H1 (cell line): ENCODE results near the gene GFOD1. TPM values are rescaled to one million over a fixed set of nuclear protein-coding genes. Genes with fewer than 3 reads are reported as not detected.

Experiments used
- CTCF ChIA-PET: fragments of 300-600 bp; sonication (Branson Sonifier 250); formaldehyde crosslinking; loops from one replicate; lab custom pipeline; 2021; ENCODE audit not compliant: partially characterized antibody; lab: Charles Lee
- POLR2A ChIA-PET: fragments of 300-600 bp; sonication (Branson Sonifier 250); formaldehyde crosslinking; loops from one replicate; lab custom pipeline; 2021; ENCODE audit warnings: inconsistent platforms; ENCODE audit not compliant: partially characterized antibody; lab: Charles Lee
- DNase-seq, 2 experiments: peaks; one replicate each; pipeline versions ENCODE4 v3.0.0 to v3.0.0-alpha.2; 2010 to 2022; ENCODE audit warnings: low spot score in 2 of 2, low read depth in 1 of 2, mixed read lengths in 1 of 2
- FAIRE-seq: peaks from 2 replicates; lab custom pipeline; 2011; peaks lifted over from hg19 to GRCh38; lab: Jason Lieb, UNC
- H2AFZ ChIP-seq: 2 replicates; pipeline ENCODE4 v1.8.1; 2012; ENCODE audit warnings: low read length, inconsistent platforms
- H2AK5ac ChIP-seq: 2 replicates; pipeline ENCODE4 v1.6.1; 2013; ENCODE audit warnings: low read depth, low read length
- H2BK120ac ChIP-seq: replicated peaks from 2 replicates; pipeline ENCODE3; 2013; ENCODE audit warnings: low read depth, low read length, inconsistent platforms
- H2BK12ac ChIP-seq: 2 replicates; pipeline ENCODE4 v1.6.1; 2013; ENCODE audit warnings: low read depth, low read length
- H2BK15ac ChIP-seq: 2 replicates; pipeline ENCODE4 v1.6.1; 2013; ENCODE audit warnings: low read length
- H2BK20ac ChIP-seq: 2 replicates; pipeline ENCODE4 v1.6.1; 2013; ENCODE audit warnings: low read length
- H2BK5ac ChIP-seq: 2 replicates; pipeline ENCODE4 v1.6.1; 2013; ENCODE audit warnings: low read depth, low read length
- H3K14ac ChIP-seq: 2 replicates; pipeline ENCODE4 v1.6.1; 2013; ENCODE audit warnings: inconsistent platforms; ENCODE audit not compliant: insufficient read length
- H3K18ac ChIP-seq: 2 replicates; pipeline ENCODE4 v1.6.1; 2013; ENCODE audit warnings: low read length; ENCODE audit errors: extremely low read depth
- H3K23ac ChIP-seq: 2 replicates; pipeline ENCODE4 v1.6.1; 2013; ENCODE audit warnings: inconsistent platforms; ENCODE audit not compliant: insufficient read length
- H3K23me2 ChIP-seq: 2 replicates; pipeline ENCODE4 v1.6.1; 2013; ENCODE audit warnings: low read depth, low read length
- H3K27ac ChIP-seq: 2 replicates; pipeline ENCODE4 v1.6.1; 2011; ENCODE audit warnings: low read depth, low read length, inconsistent platforms
- H3K27me3 ChIP-seq, 4 experiments: replicated peaks in 1 of 4; 1 replicate in 1 of 4; 2 replicates in 3 of 4; pipeline versions ENCODE4 v1.6.1 to v1.8.1; 2011 to 2013; ENCODE audit warnings: low read length in 3 of 4, mild to moderate bottlenecking in 3 of 4, inconsistent platforms in 2 of 4, mixed read lengths in 2 of 4, moderate library complexity in 1 of 4; ENCODE audit not compliant: control insufficient read depth in 3 of 4, insufficient read depth in 3 of 4; ENCODE audit errors: extremely low read depth in 1 of 4
- H3K36me3 ChIP-seq, 4 experiments: 2 replicates each; pipeline versions ENCODE4 v1.6.1 to v1.8.1; 2011 to 2013; ENCODE audit warnings: mild to moderate bottlenecking in 4 of 4, low read length in 3 of 4, moderate library complexity in 2 of 4, control low read depth in 1 of 4, inconsistent platforms in 1 of 4; ENCODE audit not compliant: insufficient read depth in 4 of 4, control insufficient read depth in 2 of 4
- H3K4ac ChIP-seq: replicated peaks from 2 replicates; pipeline ENCODE3; 2013; ENCODE audit warnings: low read length, low read depth, mixed read lengths, inconsistent platforms; ENCODE audit not compliant: insufficient read length
- H3K4me1 ChIP-seq, 4 experiments: replicated peaks in 1 of 4; 1 replicate in 1 of 4; 2 replicates in 3 of 4; pipeline versions ENCODE4 v1.6.1 to v1.8.1; 2011 to 2013; ENCODE audit warnings: low read length in 3 of 4, inconsistent platforms in 2 of 4, mixed read lengths in 1 of 4; ENCODE audit not compliant: insufficient read depth in 4 of 4, control insufficient read depth in 3 of 4
- H3K4me2 ChIP-seq, 2 experiments: 2 replicates each; pipeline versions ENCODE4 v1.6.1 to v1.8.1; 2011 to 2013; ENCODE audit warnings: low read depth in 2 of 2, low read length in 2 of 2, control low read depth in 1 of 2, inconsistent platforms in 1 of 2, mild to moderate bottlenecking in 1 of 2; ENCODE audit not compliant: insufficient read depth in 1 of 2
- H3K4me3 ChIP-seq, 4 experiments: fragments of 200-600, 300-600 bp in 1 of 4; sonication (generic), shearing (Covaris generic), sonication (Bioruptor Twin) in 1 of 4; 2 replicates each; pipeline versions ENCODE4 v1.5.1 to v1.8.1; 2011 to 2016; ENCODE audit warnings: low read length in 4 of 4, low read depth in 3 of 4, control low read depth in 2 of 4, inconsistent platforms in 2 of 4, mild to moderate bottlenecking in 2 of 4, mixed read lengths in 1 of 4, moderate library complexity in 1 of 4; ENCODE audit not compliant: insufficient read depth in 2 of 4; ENCODE audit errors: extremely low read depth in 1 of 4
- H3K56ac ChIP-seq: replicated peaks from 2 replicates; pipeline ENCODE3; 2013; ENCODE audit warnings: low read depth, mild to moderate bottlenecking, mixed read lengths, low read length, inconsistent platforms; ENCODE audit not compliant: insufficient read length
- H3K79me1 ChIP-seq: 2 replicates; pipeline ENCODE4 v1.6.1; 2013; ENCODE audit warnings: low read depth, low read length, control low read depth
- H3K79me2 ChIP-seq, 2 experiments: 2 replicates each; pipeline versions ENCODE4 v1.6.1 to v1.8.1; 2012 to 2013; ENCODE audit warnings: low read length in 2 of 2, mild to moderate bottlenecking in 2 of 2, inconsistent platforms in 1 of 2; ENCODE audit not compliant: insufficient read depth in 2 of 2, control insufficient read depth in 1 of 2
- H3K9ac ChIP-seq, 4 experiments: replicated peaks in 1 of 4; 1 replicate in 1 of 4; 2 replicates in 3 of 4; pipeline versions ENCODE4 v1.6.1 to v1.8.1; 2011 to 2013; ENCODE audit warnings: low read depth in 3 of 4, low read length in 3 of 4, control low read depth in 2 of 4, mild to moderate bottlenecking in 2 of 4, moderate library complexity in 2 of 4, inconsistent platforms in 1 of 4; ENCODE audit errors: extremely low read depth in 1 of 4
- H3K9me3 ChIP-seq, 2 experiments: 2 replicates each; pipeline versions ENCODE4 v1.6.1 to v1.8.1; 2012 to 2013; ENCODE audit warnings: mild to moderate bottlenecking in 2 of 2, moderate library complexity in 2 of 2, control low read depth in 1 of 2, inconsistent platforms in 1 of 2, low read depth in 1 of 2, low read length in 1 of 2, mixed read lengths in 1 of 2; ENCODE audit not compliant: insufficient read depth in 2 of 2
- H4K20me1 ChIP-seq, 2 experiments: replicated peaks in 1 of 2; 2 replicates each; pipeline versions ENCODE3 to v1.8.1; 2011 to 2013; ENCODE audit warnings: inconsistent platforms in 2 of 2, low read length in 2 of 2, mild to moderate bottlenecking in 1 of 2; ENCODE audit not compliant: insufficient read depth in 2 of 2, control insufficient read depth in 1 of 2
- H4K5ac ChIP-seq: 2 replicates; pipeline ENCODE4 v1.6.1; 2013; ENCODE audit warnings: low read length, low read depth, mixed read lengths, inconsistent platforms; ENCODE audit not compliant: insufficient read length
- H4K8ac ChIP-seq: 2 replicates; pipeline ENCODE4 v1.8.0; 2013; ENCODE audit warnings: mild to moderate bottlenecking, moderate library complexity, low read length, inconsistent platforms; ENCODE audit not compliant: insufficient read depth; ENCODE audit errors: extremely low read depth
- H4K91ac ChIP-seq: replicated peaks from 2 replicates; pipeline ENCODE3; 2013; ENCODE audit warnings: low read length, mixed read lengths, inconsistent platforms; ENCODE audit not compliant: insufficient read length
- CTBP2 ChIP-seq: IDR thresholded peaks from 2 replicates; pipeline ENCODE4 v1.7.0; 2011; ENCODE audit warnings: borderline replicate concordance, mild to moderate bottlenecking, moderate library complexity, mixed read lengths, low read length; ENCODE audit not compliant: insufficient read depth, insufficient read length
- EGR1 ChIP-seq: IDR thresholded peaks from 2 replicates; pipeline ENCODE4 v1.6.1; 2011; ENCODE audit warnings: low read depth, low read length, borderline replicate concordance
- JUN ChIP-seq: IDR thresholded peaks from 2 replicates; pipeline ENCODE4 v1.6.1; 2011; ENCODE audit warnings: low read depth, mild to moderate bottlenecking, improper control_type of control experiment, low read length
- JUND ChIP-seq: IDR thresholded peaks from 2 replicates; pipeline ENCODE4 v1.6.1; 2011; ENCODE audit warnings: mild to moderate bottlenecking, improper control_type of control experiment, low read length
- SP2 ChIP-seq: IDR thresholded peaks from 2 replicates; pipeline ENCODE4 v1.6.1; 2012; ENCODE audit warnings: mild to moderate bottlenecking, low read length, inconsistent platforms
- TBP ChIP-seq: IDR thresholded peaks from 2 replicates; pipeline ENCODE4 v1.6.1; 2011; ENCODE audit warnings: low read depth, low read length, improper control_type of control experiment
- USF2 ChIP-seq: IDR thresholded peaks from 2 replicates; pipeline ENCODE4 v1.6.1; 2011; ENCODE audit warnings: low read length, improper control_type of control experiment
- WGBS, 2 experiments: shearing (Covaris generic) in 1 of 2; methylation state at CpG; one replicate each; pipeline versions ENCODE4 v1.1.6 to v1.1.7; 2013 to 2015; ENCODE audit warnings: low lambda C conversion rate in 2 of 2, mixed read lengths in 2 of 2, inconsistent platforms in 1 of 2, low coverage in 1 of 2, missing lambda C conversion rate in 1 of 2; ENCODE audit not compliant: insufficient replicate concordance in 2 of 2, insufficient coverage in 1 of 2, insufficient read length in 1 of 2; ENCODE audit errors: extremely low coverage in 1 of 2, missing lambda C conversion rate in 1 of 2; 5-methylcytosine and 5-hydroxymethylcytosine counted together
- polyA plus RNA-seq, 7 experiments: library from polyadenylated mRNA; depleted of rRNA in 3 of 7; stranded (reverse) in 5 of 7; unstranded in 2 of 7; fragments of >200 nt in 5 of 7; fragments of 200-250 nt in 2 of 7; gene quantifications; 1 replicate in 5 of 7; 2 replicates in 1 of 7; 4 replicates in 1 of 7; pipeline versions ENCODE4 v1.2.1 to v1.2.3, GENCODE V29; 2011 to 2013; ENCODE audit warnings: missing spikeins in 2 of 7, mixed read lengths in 2 of 7
- total RNA-seq: library from RNA; stranded (reverse); fragmentation: NEBNext Ultra II Directional; extraction: Animal tissue kit (Norgen Biotek cat#: 25700); gene quantifications from 2 replicates; pipeline ENCODE4 v1.2.1, GENCODE V29; 2021
- TF ChIP-seq, protein P1 (sequence below): IDR thresholded peaks from 2 replicates; pipeline ENCODE4 v1.6.1; 2012; ENCODE audit warnings: low read length, inconsistent platforms
- TF ChIP-seq, protein P2 (sequence below): IDR thresholded peaks from 2 replicates; pipeline ENCODE4 v1.6.1; 2012; ENCODE audit warnings: inconsistent platforms

The GFOD1 gene
- total and polyA plus RNA-seq, 2 of the 8 experiments (the other 6 are each of a cell fraction or from before 2014, with no cell fraction given): 2.5 to 8.8 TPM

DNA sequence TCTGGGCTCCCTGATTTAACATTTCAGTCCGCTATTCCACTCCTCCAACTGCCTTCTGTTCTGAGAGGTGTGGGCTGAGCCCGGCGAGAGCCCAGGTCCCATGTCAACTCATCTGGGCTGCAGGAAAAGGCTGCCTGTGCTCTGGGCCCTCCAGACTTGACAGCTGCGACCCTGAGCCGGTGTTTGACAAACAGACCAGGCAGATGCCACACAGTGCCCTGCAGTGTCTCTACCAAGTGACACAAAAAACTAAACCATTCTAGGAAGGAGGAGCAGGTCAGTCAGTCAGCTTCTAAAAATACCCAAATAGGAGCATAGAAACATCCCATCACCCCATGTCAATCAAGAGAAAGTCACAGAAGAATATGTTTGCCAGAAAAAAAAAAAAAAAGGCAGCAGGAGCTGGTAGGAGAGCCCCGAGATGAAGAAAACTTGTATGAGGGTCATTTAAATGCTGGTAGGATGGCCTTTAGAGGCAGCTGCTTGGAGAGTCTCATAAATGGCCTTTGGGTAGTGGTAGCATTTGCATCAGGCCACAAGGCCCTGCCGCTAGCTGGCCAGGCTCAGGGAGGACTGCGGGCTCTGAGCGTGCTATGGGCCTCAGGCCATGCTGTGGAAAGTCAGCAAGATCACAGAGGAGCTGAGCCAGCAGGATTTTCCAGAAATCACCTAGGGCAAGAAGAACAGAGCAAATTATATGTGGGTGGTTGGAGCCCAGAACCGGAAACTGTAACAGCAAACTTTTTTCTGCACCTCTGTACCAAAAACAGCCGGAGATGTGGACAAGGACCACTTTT, 36.6 kb upstream of the GFOD1 start:
- peaks cover 0 to 5% (median 2%) of the 10 kb centered on the region in 4 experiments; a peak in 2 of 7 replicates for H3K4me1 ChIP-seq
- H4K5ac ChIP-seq: no peak overlapping the region
- no peak overlapping the region for H3K56ac ChIP-seq
- H3K36me3 ChIP-seq: no peaks in the 10 kb centered on the region
- H3K4me2 ChIP-seq: no peak overlapping the region
- no peak overlapping the region for H2BK120ac ChIP-seq
- no peak overlapping the region for H4K91ac ChIP-seq
- H2BK20ac ChIP-seq: no peak overlapping the region
- H3K9me3 ChIP-seq: no peaks in the 10 kb centered on the region
- H3K4ac ChIP-seq: no peak overlapping the region
- H2BK15ac ChIP-seq: no peak overlapping the region
- no peak overlapping the region for H3K27ac ChIP-seq
- H2AFZ ChIP-seq: no peak overlapping the region
- FAIRE-seq (no peak), DNase-seq (no peak)
- no peaks in the 10 kb centered on the region for H3K27me3 ChIP-seq
- POLR2A ChIA-PET: no interaction called here
- no peak overlapping the region for H3K4me3 ChIP-seq
- no peaks in the 10 kb centered on the region for H4K20me1 ChIP-seq
- H2BK5ac ChIP-seq: no peak overlapping the region
- H3K18ac ChIP-seq: no peak overlapping the region
- H3K23ac ChIP-seq: no peak overlapping the region
- H2BK12ac ChIP-seq: no peak overlapping the region
- no peak overlapping the region for H4K8ac ChIP-seq
- no peaks in the 10 kb centered on the region for H3K79me2 ChIP-seq
- WGBS, 2 experiments: 92% methylated on average over 11 of the region's 11 CpGs; no CpG with 5 or more reads in 1 of the 2 experiments
- no peak overlapping the region for H2AK5ac ChIP-seq
- CTCF ChIA-PET: interaction anchor here (1.1 to 1.4 kb wide), 4 partner anchors 9 to 91 kb away, joined by 3 to 5 read pairs (median 4); partner anchors contain the start of gene NOL7
- no peak overlapping the region for H3K9ac ChIP-seq
- H3K79me1 ChIP-seq: no peaks in the 10 kb centered on the region
- H3K23me2 ChIP-seq: no peaks in the 10 kb centered on the region; the same call in 1 of the 2 replicates
- H3K14ac ChIP-seq: no peak overlapping the region
- TF ChIP-seq SP2 (no peak), TBP (no peak), JUN (no peak), USF2 (no peak), EGR1 (no peak), JUND (no peak), CTBP2 (no peak)
- TF ChIP-seq, protein P1, sequence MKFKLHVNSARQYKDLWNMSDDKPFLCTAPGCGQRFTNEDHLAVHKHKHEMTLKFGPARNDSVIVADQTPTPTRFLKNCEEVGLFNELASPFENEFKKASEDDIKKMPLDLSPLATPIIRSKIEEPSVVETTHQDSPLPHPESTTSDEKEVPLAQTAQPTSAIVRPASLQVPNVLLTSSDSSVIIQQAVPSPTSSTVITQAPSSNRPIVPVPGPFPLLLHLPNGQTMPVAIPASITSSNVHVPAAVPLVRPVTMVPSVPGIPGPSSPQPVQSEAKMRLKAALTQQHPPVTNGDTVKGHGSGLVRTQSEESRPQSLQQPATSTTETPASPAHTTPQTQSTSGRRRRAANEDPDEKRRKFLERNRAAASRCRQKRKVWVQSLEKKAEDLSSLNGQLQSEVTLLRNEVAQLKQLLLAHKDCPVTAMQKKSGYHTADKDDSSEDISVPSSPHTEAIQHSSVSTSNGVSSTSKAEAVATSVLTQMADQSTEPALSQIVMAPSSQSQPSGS: no peak
- TF ChIP-seq, protein P2, sequence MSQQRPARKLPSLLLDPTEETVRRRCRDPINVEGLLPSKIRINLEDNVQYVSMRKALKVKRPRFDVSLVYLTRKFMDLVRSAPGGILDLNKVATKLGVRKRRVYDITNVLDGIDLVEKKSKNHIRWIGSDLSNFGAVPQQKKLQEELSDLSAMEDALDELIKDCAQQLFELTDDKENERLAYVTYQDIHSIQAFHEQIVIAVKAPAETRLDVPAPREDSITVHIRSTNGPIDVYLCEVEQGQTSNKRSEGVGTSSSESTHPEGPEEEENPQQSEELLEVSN: no peak
